ENCODE measurements around the gene TMEM132D.

GRCh38 chr12:129937426-129937825 is 33.6 kb upstream of the TMEM132D start:
- no peak for TF ChIP-seq KDM4A (IDR thresholded peaks at IDR 0.05; ENCODE audit: low read depth, low read length, severe bottlenecking)
- TF ChIP-seq TBP (IDR thresholded peaks at IDR 0.05; ENCODE audit: low read depth, low read length): no peak
- TF ChIP-seq CTCF (IDR thresholded peaks at IDR 0.05; ENCODE audit: control extremely low read depth in 1 of 3, insufficient read depth in 1 of 3, low read depth in 1 of 3, low read length in 3 of 3): no peak

All from H1 (cell line).